Endothelial cell of umbilical vein (primary cell): Measurements from ENCODE around the gene HAVCR2.

ENCODE experiments used
- JUN ChIP-seq: IDR thresholded peaks from 2 replicates; pipeline ENCODE4 v1.6.1; 2011; ENCODE audit warnings: borderline replicate concordance, low read depth; ENCODE audit not compliant: insufficient read length, insufficient read depth
- MYC ChIP-seq: IDR thresholded peaks from one replicate; pipeline ENCODE4 v1.6.1; 2011; ENCODE audit warnings: mild to moderate bottlenecking, low read depth, low read length
- TF ChIP-seq, protein P1 (sequence below), 2 donors: IDR thresholded peaks; 1 replicate in 1 of 2; 2 replicates in 1 of 2; pipeline ENCODE4 v1.5.1; 2011; ENCODE audit warnings: low read length in 2 of 2, mild to moderate bottlenecking in 2 of 2, moderate library complexity in 2 of 2, control low read depth in 1 of 2, inconsistent platforms in 1 of 2, low read depth in 1 of 2; ENCODE audit not compliant: insufficient read depth in 1 of 2; ENCODE audit errors: extremely low read depth in 1 of 2

DNA sequence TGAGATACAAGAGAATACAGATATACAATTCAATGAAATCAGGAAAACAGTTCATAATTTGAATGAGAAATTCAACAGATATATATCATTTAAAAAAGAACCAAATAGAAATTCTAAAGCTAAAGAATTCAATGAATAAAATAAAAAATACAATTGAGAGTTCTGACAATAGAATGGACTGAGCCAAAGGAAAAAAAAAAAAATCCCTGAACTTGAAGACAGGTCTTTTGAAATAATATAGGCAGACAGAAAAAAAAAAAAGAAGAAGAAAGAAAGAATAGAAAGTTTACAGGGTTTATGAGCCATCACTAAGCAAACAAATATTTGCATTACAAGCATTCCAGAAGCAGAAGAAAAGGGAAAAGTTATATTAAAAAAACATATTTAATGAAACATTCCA lies 12.9 kb upstream of the HAVCR2 start:
- TF ChIP-seq, protein P1, sequence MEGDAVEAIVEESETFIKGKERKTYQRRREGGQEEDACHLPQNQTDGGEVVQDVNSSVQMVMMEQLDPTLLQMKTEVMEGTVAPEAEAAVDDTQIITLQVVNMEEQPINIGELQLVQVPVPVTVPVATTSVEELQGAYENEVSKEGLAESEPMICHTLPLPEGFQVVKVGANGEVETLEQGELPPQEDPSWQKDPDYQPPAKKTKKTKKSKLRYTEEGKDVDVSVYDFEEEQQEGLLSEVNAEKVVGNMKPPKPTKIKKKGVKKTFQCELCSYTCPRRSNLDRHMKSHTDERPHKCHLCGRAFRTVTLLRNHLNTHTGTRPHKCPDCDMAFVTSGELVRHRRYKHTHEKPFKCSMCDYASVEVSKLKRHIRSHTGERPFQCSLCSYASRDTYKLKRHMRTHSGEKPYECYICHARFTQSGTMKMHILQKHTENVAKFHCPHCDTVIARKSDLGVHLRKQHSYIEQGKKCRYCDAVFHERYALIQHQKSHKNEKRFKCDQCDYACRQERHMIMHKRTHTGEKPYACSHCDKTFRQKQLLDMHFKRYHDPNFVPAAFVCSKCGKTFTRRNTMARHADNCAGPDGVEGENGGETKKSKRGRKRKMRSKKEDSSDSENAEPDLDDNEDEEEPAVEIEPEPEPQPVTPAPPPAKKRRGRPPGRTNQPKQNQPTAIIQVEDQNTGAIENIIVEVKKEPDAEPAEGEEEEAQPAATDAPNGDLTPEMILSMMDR (IDR thresholded peaks at IDR 0.05; ENCODE audit: extremely low read depth in 1 of 2, insufficient read depth in 1 of 2, low read depth in 1 of 2, low read length in 2 of 2) = no peak
- no peak for TF ChIP-seq JUN
- TF ChIP-seq MYC = no peak
